Right lung (tissue), 5 donors: Measurements from ENCODE around the gene PDXDC1. TPM values are rescaled to one million over a fixed set of nuclear protein-coding genes. Genes with fewer than 3 reads are reported as not detected.
"Not testable (repeated sequence)": the region's sequence is repeated elsewhere in the genome, so short reads cannot be mapped to it uniquely, and the experiment has no call there.

Experiments used
- DNase-seq, 2 donors: peaks; one replicate each; pipeline ENCODE4 v3.0.0-alpha.2; 2013
- polyA plus RNA-seq, 5 donors: library from polyadenylated mRNA; unstranded; fragments of 120-200 nt; gene quantifications; one replicate each; pipeline versions ENCODE4 v1.2.1 to v1.2.3, GENCODE V29; 2013; ENCODE audit warnings: inconsistent platforms in 1 of 5, low replicate concordance in 1 of 5; ENCODE audit not compliant: insufficient read length in 5 of 5, insufficient read depth in 1 of 5

The PDXDC1 gene
- polyA plus RNA-seq, 5 donors = 53.0 to 106 (median 85.8) TPM

DNA sequence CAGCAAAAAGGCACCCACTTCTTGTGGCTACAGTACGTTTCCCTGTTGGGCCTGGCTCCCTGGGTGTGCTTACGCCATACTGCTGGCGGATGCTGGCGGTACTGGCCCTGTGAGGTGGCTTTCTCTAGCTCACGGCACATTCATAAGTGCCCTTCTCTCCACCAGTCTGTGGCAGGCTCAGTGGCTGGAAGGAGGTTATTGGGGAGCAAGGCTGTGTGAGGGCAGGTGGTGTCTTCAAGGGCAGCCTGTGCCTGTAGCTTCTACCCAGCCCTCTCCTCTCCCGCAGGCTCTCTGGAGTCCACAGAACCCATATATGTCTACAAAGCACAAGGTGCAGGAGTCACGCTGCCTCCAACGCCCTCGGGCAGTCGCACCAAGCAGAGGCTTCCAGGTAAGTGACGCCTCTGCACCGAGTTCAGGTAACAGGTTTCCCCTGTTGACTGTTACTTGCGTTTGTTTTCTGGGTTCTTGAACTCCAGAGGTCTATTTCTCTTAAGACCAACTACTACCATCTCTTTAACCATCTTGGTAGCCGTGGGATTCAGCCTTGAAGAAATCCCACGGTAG, 60.4 kb downstream of the PDXDC1 start:
- DNase-seq = no peak

DNA sequence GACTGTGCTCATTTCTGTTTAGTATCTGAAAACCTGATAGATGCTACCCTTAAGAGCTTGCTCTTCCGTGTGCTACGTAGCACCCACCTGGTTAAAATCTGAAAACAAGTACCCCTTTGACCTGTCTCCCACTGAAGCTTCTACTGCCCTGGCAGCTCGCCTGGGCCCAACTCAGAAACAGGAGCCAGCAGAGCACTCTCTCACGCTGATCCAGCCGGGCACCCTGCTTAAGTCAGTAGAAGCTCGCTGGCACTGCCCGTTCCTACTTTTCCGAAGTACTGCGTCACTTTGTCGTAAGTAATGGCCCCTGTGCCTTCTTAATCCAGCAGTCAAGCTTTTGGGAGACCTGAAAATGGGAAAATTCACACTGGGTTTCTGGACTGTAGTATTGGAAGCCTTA, 62.2 kb downstream of the PDXDC1 start:
- DNase-seq = no peak

DNA sequence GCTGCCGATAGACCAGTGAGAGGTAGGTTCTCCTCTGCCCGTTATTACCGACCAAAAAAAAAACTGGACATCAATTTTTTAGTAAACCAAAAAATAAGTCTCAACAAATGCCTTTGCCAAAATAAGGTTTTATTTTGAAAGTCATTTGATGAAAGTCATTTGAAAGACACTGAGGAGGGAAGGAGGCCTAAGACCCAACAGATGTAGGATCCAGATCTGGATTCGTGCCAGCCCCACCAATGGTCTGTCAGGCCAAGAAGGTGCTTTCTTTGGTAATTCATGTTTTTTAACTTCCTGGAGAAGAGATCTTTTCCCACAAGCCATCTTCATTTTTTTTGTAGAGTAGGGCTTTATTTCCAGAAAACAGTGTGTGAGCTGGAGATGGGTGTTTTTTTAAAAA, 62.9 kb downstream of the PDXDC1 start:
- no peak for DNase-seq

DNA sequence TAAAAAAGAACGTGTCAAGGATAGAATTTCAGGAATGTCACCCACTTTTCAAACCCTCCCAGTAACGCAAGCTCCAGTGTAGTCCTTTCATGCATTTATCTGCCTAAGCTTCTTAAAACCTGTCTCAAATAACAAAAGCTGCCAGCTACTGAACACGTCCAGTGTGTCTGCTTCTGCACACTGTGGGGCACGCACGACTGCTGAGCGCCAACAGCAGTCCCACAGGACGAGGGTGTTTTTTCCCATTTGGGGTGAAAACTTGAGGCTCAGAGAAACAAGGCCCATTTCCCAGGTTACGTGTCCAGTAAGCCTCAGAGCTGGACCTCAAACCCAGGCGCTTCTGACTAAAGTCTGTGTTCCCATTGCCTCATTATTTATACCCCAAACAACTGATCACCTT, 63.9 kb downstream of the PDXDC1 start:
- no peak for DNase-seq

DNA sequence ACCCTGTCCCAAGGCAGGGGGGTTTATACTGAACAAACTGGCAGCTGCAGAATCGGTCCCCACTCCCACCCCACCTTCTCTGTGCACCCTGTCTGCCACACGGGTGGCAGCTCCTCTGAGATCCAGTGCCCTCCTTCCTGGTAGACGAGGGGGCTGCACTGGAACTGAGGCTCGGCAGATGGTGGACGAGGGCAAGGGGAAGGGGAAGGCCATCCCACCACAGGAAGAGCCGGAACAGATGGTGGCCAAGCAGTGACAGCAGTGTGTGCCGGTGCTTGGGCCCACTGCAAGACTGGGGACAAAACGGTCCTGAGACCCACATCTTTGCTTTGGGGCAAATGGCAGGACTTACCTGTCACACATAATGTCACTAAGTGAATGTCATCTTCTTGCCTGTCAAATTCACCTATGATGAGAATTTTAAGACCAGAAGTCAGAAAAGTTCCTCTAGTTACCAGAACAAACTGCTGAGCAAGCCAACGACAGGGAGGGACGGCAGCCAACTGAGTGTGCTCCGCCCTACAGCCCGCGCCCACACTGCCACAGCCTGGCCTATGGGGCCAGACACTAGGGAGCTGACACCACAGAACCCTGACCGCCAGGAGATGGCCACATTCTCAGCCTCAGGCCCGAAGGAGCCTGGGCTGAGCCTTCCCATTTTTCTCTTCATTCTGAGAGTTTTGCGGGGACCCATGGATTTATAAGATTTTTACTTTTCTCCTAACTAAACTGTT, 66.6 kb downstream of the PDXDC1 start:
- DNase-seq = peak; percentile 57 to 60

DNA sequence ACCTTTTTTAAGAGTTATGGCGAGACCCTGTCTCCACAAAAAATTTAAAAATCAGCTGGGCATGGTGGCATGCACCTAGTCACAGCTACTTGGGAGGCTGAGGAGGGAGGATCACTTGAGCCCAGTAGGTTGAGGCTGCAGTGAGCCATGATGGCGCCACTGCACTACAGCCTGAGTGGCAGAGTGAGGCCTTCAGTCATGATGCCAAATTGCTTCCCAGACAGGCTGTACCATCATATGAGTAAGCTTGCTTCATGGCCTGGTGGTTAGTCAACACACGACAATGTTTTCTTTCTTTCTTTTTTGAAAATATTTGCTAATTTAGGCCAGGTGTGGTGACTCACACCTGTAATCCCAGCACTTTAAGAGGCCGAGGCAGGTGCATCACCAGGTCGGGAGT, 68.5 kb downstream of the PDXDC1 start:
- DNase-seq = no peak

DNA sequence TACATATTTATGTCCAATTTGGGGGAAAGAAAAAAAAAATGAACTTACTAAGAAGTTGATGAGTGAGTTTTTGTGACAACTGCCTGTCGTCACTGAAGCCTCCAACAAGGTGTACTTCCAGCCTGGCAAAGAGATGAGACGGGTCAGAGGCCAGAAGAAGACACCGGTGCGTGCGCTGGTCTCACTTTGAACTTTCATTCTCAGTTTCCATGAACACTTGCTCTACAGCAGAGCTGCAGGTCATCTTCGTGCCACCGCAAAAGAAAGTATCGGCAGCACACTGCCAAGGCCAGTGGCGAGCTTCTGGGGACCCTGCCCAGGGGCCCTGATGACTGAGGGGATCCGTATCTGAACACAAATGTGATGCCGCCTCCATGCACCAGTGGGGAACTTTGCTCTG, 69.5 kb downstream of the PDXDC1 start:
- DNase-seq = no peak

DNA sequence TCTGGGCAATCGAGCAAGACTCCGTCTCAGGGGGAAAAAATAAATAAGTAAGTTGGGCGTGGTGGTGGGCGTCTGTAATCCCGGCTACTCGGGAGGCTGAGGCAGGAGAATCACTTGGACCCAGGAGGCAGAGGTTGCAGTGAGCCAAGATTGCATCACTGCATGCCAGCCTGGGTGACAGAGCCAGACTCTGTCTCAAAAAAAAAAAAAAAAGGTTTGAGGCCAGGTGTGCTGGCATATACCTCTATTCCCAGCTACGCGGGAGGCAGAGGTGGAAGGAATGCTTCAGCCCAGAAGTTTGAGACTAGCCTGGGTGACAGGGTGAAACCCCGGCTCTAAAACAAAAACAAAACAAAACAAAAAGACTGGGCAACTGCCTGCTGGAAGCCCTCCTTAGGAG, 70.4 kb downstream of the PDXDC1 start:
- DNase-seq = not testable (repeated sequence)

DNA sequence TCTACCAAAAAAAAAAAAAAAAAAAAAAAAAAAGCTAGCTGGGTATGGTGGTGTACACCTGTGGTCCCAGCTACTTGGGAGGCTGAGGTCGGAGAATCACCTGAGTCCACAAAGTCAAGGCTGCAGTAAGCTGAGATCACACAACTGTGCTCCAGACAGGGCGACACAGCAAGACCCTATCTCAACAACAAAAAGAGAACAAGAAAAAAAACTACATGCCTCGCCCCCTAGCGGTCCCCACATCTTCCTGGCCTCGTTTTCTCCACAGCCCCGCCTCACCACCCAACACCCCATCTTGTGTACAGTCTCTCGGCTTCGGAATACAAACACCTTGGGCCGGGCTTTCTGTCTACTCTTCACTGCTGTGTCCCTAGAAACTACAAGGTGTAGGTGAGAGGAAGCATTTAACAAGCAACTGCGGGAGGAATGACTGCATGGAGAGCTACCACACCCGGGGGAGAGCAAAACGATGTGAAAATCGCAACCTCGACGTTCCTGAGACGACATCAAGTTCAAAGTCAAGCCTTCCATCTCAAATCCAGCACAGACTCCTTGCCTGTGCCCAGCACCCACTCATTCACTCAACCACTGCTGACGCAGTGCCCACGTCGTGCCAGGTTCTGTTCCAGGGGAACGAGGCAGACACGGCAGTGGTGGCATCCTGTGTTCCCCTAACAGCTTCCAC, 72.0 kb downstream of the PDXDC1 start:
- DNase-seq = no peak

DNA sequence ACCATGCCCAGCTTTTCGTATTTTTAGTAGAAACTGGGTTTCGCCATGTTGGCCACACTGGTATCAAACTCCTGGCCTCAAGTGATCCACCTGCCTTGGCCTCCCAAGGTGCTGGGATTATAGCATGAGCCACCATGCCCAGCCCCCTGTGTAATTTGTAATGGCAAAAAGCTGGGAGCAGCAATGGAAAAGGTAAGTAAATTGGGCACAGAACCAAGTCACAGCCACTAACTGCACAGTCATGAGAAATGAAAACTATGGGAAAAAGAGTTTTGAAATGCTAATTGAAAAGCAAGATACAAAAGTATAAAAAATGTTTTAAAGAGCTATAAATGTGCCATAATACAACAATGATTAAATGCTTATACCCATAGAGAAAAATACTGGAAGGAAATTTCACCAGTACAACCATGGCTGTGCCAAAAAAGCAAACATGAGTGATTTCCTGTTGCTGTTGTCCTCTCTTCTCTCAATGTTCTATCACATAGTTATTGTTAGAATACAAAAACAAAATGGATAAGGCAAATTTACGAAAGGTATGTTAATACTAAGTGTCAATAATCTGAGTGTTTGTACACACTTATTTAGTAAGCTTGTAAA, 74.9 kb downstream of the PDXDC1 start:
- DNase-seq = no peak

DNA sequence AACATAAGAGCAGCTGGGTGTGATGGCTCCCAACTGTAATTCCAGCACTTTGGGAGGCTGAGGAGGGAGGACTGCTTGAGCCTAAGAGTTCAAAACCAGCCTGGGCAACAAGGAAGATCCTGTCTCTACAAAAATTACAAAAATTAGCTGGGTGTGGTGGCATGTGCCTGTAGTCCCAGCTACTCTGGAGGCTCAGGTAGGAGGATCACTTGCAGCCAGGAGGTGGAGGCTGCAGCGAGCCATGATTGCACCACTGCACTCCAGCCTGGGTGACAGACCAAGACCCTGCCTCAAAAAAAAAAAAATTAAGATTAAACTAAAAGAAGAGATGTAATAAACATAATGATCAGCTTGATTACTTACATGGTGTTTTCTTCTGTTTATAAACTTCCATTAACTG, 75.6 kb downstream of the PDXDC1 start:
- not testable (repeated sequence) for DNase-seq

DNA sequence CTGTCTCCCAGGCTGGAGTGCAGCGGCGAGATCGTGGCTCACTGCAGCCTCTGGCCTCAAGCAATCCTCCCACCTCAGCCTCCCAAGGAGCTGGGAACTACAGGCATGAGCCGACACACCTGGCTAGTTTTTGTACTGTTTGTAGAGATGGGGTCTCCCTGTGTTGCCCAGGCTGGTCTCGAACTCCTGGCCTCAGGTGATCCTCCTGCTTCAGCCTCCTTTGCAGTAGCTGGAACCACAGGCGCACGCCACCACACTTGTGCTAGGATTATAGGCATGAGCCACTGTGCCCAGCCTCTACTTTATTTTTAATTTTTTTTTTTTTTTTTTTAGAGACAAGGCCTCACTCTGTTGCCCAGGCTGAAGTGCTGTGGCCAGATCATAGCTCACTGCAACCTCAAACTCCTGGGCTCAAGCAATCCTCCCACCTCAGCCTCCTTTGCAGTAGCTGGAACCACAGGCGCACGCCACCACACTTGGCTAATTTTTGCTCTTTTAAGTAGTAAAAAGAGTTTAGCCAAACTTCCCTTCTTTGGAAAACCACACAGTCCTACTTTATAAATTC, 76.6 kb downstream of the PDXDC1 start:
- no peak for DNase-seq

DNA sequence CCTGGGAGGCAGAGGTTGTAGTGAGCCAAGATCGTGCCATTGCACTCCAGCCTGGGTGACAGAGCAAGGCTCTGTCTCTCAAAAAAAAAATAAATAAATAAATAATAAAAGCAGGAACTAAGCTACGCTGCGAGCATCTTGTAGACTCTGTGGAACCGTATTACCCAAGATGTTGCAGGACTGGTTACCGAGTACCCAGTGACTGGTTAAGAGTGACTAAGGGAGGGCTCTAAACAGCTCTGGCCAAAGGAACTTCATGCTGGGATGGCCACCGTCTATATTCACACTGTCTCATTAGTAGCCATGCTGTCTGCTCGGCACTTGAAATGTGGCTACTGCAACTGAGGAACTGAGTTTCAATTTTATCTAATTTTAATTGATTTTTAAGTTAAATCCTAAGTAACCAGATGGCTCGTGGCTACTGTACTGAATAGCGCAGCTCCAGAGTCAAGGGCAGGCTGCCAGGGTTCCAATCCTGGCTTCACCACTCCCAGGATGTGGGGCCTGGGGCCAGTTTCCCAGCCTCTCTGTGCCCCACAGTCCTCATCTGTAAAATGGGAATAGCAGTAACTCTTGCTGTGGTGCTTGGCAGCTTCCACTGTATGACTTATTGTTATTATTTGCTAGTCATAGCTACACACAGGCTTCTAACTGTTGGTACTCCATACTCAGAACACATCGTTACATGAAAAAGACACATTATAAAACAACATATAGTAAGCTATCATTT, 78.1 kb downstream of the PDXDC1 start:
- no peak for DNase-seq

DNA sequence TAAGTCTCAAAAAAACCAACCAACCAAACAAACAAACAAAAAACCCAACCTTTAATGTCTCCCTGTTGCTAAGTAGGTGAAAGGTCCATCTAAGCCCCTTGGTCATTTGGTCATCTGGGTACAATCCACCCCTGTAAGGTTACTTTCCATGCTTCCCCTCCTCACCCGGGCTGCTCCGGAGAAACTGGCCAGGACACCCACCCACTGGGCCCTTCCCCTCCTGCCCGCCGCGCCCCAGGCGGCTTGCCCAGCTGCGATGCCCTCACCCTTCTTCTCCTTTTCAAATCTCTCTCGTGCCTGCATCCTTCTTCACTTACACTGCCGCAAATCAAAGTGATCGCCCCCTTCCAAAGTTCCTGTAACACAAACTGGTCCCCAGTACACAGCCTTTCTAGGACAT, 79.1 kb downstream of the PDXDC1 start:
- no peak for DNase-seq

DNA sequence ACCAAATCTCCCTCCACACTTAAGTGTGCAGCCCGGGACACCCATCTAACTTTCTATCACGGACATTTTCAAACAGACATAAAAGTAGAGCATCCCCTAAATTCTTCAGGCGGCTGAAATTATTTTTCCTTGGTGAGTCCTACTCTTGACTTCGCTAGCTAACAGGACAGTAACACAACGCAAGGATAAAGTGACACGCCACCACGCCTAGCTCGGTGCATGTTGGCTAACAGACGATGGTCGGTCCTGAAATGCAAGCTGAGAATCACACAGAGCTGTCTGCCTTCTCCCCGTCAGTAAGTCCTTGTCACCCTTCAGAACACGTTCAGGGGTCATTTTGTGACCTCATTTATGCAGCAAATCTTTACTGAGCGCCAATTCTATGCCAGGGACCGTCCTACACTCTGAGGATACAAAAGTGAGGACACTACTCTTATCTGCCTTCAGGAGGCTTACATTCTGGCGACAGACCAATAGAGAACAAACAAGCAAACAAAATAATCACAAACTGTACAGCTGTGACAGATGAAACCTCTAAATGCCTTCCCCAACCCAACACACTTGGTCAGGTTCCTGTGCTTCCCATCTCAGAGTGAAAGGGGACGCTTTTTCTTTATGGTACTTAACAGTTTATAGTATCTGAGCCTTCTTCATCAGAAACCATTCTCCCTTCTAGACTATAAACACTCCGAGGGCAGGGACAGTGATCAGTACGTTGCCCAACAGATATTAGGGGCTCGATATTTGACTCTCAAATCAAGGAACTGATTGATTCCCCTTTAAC, 79.7 kb downstream of the PDXDC1 start:
- no peak for DNase-seq

DNA sequence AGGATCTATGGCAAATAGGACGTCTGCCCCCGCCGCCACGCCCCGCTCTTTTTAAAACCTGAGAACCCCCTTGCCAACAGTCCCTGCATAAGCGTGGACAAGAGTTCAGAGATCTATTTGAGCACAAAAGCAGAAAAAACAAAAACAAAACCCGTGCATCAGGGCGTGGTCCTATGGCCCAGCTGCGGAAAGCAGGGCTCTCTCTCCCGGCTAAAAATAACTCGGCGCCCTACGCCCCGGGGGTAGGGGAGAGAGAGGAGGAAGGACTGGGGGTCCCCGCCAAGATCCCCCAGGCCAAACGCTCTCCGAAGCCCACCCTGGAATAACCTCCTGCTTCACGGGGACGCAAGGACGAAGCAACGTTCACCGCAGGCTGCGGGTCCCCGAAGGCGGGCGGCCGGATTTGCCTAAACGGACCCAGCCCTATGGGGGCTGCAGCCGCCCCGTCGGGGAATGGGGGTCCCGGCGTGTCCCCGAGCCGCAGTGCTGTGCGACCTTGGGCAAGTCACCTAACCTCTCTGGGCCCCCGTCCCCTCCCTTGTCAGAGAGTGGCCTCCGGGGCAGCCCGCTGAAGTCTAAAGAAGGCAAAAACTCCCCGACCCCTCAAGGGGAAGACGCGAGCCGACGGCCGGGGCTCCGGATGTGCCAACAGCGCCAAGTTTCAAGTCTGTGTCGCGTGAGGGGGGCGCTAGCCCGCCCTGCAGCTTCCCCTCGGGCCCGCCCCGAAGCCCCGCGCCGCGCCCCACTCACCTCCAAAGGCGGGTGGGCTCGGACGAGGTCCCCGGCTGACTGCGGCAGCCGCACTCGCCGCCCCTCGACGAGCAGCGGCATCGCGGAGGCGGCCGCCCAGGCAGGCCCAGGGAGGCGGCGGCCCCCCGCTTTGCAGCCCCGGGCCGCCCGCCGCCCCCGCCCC, 80.6 kb downstream of the PDXDC1 start:
- DNase-seq = no peak

DNA sequence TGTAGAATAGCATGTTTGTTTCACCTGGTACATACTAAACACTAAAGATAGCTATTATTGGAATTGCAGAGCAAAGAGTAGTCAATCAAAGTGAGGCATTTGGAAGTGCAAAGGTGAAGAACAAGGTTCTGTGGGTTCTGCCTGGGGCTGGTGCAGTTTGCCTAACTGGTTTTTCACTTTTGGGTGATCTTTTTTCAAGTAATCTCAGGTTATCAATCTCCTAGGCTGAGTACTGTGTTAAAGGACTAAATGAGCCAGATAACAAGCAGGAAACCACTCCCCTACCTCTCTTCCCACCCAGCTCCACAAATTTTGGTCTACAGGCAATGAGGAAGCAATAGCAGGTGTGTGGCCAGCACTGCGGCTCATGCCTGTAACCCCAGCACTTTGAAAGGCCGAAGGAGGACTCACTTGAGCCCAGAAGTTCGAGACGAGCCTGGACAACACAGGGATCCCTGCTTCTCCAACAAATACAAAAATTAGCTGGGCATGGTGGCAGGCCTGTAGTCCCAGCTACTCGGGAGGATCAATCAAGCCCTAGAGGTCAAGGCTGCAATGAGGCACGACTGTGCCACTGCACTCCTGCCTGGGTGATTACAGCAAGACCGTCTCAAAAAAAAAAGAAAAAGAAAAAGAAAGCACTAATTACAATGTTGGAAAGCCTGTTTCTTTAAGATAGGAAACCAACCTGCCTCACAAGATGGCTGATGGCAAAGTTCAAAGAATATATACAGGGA, 83.0 kb downstream of the PDXDC1 start:
- DNase-seq = no peak

DNA sequence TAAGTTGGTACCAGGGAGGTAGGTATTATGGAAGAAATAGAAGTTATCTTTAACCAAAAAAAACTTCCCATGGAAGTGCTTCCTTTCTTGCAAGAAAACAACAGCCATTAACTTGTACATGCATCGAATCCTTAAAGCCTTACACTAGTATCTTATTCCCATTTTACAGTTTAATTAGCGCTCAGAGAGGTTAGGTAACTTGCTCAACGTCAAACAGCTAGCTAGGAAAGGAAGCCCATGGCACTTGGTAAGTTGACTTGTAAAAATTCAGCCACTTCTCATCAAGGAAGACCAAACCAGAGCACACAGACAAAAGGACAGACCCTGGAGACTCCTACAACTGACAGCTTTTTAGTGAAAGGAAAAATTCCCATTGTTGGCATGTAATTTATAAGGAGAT, 84.5 kb downstream of the PDXDC1 start:
- DNase-seq = no peak
